Activated CD4-positive, alpha-beta T cell treated with anti-CD3 and anti-CD28 coated beads, Interleukin-2, amount 50 U/mL, for 48 hours (primary cell): Measurements from ENCODE around the gene TK1.
"Not testable (repeated sequence)": the region's sequence is repeated elsewhere in the genome, so short reads cannot be mapped to it uniquely, and the experiment has no call there.

Source experiments
- DNase-seq, 2 experiments: peaks; one replicate each; pipeline ENCODE4 v3.0.0-alpha.2; 2020

Gene TK1

DNA sequence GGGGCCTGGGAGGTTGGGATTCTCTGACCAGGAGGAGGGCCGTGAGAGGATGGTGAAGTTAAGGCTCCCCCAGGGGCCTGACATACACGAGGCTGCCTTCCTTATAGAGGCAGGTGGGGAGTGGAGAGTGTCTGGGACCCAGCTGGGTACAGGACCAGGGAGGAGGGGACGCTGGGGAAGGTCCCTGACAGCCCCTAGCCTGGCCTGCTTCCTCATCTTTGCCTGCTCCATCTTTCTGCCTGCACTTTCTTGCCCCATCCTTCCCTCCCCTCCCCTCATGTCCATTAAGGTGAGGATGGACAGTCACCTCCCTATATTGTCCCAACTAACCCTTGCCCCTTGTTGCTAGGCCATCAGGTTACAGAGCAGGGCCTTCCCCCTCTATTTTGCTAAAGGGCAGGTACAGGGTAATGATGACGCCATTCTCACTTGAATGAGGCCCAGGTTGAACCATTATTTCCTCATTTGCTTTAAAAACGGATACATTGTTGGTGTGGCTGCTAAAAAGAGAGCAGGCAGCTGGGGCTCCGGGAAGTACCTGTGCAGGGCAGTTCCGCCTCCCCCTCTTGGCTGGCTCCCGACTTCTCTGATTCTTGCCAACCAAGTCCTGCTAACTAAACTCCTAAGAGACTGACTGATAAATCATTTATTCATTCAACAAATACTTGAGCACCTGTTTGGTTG, 39.4 kb downstream of the TK1 start:
- no peak for DNase-seq

DNA sequence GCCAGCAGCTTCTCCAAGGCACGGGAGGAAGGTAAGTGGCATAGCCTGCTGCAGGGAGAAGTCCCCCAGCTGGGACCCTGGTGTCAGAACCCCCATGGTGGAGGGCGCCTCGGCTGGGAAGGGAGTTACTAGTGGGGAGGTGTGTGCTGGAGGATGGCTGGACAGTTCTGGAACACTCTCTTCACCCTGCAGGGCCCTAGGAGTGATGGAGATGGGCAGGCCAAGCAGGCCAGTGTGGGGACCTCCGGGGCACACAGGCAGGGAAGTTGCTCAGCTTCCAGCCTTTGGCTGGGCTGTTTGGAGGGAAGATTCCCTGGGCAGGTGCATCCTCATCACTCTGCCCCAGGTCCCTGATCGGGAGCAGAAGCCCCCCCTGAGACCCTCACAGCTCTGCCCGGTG, 40.0 kb downstream of the TK1 start:
- no peak for DNase-seq

DNA sequence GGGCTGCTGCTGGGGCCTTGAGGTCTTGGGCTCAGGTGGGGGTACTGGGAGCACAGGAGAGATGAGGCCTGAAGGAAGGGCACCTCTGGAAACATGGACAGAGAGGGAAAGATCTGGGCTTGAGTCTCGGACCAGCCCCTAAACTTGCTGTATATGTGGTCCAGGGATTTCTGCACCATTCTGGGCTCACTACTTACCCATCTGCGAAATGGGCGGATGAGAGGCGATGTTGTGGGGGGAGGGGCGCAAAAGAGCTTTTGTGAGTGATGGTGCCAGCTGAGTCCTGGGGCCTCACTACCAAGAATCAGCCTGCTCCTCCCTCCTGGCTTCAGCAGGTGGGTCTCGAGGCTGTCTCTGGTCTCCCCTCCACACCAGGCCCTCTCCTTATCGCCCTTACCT, 40.4 kb downstream of the TK1 start:
- no peak for DNase-seq

DNA sequence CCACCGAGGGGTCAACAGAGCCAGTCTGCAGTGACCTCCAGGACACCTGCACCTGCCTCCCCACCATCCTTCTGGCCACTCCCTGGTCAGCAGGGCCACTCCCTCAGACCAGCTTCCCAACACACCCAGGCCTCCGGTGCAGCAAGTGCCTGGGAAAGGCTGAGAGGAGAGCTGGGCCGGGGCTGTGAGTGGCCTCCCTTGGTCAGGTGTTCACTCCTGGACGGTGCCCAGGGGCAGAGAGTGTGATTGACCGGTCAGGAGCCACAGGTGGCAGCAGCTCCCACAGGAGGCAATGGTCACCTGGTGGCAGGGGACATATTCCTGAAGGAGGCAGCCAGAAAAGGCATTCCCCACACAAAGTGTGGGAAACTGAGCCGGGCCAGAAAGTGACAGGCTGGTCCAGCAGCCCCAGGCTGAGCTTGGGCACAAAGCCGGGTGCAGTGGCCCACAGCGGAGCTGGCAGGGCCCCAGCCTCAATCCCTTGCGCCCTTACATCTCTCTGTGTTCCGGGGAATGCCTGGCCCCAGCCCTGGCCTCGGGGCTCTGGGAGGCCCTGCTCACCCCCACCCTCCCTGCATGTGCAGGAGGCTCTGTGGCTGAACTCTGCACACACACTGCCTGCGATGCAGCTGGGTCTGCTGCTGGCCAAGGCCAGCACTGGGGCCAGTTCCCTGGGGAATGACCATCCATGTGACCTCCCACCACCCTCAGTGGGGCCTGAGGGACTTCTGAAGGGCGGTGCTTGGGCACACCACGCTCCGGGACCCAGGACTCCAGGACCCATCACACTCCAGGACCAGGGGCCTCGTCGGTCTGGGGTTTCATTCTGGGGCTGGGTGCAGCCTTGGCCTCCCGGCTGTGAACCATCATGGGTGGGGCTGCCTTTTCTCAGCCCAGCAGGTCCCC, 41.9 kb downstream of the TK1 start:
- no peak for DNase-seq

DNA sequence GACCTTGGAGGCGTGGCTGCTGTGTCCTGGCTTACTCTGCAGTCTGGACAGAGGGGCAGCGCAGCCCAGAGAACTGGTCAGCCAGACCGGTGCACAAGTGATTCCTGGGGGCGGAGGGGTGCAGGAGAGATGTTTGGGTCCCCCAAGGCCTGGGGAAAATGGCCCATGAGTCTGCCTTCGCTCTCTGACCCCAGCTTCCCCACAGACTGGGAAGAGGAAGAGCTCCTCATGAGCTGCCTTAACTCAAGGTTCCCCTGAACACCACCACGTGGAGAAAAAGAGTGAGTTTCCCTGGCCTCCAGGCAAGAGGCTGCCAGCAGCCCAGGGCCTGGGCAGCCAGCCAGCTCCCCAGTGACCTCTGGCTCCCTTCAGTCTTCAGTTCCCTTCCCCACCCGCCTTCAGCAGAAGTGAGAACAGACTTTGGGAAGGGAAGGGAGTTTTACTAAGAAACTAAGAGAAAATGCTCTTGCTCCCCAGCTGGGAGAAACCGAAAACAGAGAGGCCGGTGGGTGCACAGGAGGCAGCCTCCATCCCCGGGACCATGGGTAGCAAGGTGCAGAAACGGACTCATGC, 42.6 kb downstream of the TK1 start:
- DNase-seq = no peak

DNA sequence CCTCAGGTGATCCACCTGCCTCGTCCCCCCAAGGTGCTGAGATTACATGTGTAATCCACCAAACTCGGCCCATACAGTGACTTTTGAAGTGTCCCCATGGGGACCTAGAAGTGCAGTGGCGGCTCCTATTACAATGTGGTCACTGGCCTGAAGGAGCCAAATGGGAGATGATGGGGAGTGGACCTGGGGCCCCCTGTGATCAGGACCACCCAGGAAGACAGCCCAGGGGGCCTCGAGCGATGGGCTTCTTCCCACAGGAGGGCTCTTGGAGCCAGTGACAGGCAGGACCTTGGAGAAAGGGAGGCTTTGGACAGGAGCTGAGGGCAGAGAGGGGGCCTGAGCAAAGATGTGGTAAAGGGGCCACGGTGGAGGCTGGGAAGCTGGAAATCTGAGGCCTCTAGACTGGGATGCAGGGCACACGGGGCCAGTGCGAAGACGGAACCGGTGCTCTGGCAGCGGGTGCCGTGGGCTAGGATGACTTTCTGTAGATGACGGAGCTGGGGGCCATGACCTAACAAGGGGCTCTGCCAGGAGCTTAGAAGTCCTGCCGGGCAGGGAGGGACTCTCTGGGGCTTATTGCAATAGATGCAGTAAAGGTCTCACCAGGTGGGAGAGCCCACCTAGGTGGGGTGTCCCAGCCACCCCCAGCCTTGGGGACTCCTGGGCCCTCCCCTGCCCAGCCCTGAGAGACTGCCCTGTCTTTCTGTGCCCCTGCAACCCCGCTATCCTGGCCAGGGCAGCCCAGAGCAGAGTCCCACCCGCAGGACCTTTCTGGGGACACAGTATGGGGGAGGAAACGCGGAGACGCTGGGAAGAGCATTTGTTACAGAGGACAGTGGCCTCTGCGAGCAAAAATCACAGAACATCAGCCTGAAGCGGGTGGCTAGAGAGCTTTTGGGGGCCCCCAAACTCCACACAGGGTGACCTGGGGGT, 43.4 kb downstream of the TK1 start:
- no peak for DNase-seq

DNA sequence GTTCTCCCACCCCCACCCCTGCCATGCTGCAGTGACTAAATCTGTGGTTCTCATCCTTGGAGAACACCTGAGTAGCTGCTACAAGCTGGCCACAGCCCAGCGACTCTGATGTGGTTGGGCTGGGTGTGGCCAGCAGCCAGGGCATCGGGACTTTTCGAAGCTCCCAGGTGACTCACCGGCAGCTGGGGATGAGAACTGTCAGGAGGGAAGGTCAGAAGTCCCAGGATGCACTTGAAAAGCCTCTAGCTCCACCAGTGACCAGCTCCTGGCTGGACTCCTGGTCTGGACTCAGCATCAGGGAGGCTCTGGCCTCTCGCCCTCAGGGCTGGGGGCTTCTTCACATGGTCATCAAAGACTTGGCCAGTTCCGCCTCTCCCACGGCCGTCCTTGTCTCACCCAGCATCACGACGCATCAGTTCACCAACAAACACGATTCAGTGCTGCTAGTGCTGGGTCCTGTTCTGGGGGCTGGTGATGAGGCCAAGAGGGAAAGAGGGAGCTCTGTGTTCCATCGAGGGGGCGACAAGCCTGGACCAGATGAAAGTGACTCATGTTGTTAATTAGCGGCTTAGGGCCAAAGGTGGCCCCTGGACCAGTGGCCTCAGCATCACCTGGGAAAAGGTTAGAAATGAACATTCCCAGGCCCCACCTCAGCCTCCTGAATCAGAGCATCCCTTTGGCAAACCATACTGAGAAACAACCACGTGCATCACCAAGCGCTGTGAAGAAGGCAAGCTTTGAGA, 44.6 kb downstream of the TK1 start:
- peak in 1 of 2 experiments; percentile 39 for DNase-seq

DNA sequence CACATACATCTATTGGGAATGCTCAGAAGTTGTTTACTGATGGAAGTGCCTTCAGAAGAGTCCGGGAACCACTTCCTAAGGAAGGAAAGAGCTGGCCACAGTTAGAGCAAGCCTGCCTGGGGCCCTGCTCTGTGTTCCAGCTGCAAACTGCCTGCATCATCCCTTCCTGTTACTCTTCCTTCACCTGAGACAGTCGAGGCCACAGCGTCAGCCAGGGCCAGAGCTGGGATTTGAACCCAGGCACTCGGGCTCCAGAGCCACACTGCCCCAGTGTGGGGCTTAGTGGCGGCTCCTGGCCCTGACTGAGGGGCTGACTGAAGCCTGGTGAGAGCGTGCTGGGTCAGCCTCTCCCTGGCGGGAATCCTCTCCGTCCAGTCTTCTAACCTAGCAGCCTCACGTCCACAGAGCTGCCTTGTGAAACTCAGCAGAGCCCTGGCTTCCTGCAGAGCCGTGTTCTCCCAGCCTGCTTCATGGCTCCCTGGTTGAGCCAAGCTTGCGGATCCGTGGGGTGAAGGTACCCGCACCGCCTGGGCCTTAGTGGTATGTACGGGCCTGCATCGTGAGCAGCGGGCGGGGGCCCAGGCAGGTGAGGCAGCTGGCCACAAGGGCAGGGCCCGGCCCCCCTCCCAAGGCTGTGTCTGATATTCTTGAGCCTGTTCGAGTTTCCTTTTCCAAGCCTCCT, 45.3 kb downstream of the TK1 start:
- DNase-seq = no peak

DNA sequence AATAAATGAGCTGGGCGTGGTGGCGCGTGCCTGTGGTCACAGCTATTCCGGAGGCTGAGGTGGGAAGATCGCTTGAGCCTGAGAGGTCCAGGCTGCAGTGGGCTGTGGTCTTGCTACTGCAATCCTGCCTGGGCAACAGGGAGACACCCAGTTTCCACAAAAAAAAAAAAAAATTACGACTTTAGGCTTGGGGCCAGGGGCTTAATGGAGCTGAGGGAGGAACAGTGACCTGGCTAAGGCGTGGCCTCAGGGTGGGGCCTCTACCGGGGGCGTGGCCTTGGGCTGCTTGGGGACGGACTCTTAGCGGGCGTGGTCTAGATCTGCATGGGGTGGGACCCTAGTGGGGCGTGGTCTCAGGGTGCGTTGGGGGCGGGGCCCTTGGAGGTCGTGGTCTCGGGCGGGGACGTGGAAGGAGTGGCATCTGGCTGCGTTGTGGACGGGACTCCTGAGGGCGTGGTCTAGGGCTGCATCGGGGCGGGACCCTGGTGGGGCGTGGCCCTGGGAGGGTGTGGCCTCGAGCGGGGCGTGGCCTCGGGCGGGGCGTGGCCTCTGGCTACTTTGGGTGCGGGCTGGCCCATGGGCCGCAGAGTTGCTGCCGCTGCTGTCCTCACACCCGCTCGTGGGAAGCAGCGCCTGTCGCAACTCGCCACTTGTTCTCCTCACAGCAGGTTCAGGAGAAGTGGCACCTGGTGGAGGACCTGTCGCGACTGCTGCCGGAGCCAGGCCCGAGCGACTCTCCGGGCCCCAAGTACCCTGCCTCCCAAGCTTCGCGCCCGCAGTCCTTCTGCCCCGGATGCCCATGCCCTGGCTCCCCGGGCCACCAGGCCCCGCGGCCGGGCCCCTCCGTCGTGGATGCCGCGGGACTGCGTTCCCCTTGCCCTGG, 46.4 kb downstream of the TK1 start:
- peak; percentile 97 for DNase-seq

DNA sequence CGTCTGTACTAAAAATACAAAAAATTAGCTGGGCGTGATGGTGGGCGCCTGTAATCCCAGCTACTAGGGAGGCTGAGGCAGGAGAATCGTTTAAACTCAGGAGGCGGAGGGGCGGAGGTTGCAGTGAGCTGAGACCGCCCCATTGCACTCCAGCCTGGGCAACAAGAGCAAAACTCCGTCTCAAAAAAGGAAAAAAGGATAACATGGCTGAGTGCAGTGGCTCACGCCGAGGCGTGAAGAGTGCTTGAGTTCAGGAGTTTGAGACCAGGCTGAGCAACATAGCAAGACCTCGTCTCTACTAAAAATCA, 47.0 kb downstream of the TK1 start:
- not testable (repeated sequence) for DNase-seq

DNA sequence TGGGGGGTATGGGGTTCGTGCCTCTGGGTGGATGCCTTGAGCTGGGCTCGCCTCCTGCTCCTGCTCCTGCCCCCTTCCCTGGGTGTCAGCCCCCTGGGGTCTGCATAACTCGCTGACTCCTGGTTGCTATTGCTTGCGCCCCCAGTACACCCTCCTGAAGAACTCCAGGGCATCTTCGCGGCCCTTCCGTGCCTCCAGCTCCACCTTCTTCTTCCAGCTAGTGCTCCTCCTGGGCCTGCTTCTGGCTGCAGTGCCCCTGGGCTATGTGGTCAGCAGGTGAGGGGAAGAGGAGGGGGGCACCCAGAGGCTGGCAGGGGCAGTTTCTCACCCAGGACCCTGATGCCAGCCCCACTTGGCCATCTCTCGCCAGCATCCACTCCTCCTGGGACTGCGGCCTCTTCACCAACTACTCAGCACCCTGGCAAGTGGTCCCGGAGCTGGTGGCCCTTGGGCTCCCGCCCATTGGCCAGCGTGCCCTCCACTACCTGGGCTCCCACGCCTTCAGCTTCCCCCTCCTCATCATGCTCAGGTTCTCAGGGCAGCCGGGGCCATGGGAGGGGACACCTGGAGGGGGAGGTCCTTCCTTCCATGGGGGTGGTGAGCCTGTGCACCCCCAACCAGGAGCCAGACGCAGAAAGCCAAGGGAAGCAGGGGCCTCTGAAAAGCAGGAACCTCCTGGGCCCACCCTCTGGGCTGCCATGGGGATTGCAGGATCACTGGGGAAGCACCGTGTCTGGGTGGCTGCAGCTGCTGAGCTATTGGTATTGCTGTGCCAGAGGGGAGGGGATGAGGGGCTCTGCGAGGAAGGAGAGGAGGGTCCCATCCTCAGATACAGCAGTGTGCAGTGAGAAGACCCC, 48.4 kb downstream of the TK1 start:
- DNase-seq = no peak

DNA sequence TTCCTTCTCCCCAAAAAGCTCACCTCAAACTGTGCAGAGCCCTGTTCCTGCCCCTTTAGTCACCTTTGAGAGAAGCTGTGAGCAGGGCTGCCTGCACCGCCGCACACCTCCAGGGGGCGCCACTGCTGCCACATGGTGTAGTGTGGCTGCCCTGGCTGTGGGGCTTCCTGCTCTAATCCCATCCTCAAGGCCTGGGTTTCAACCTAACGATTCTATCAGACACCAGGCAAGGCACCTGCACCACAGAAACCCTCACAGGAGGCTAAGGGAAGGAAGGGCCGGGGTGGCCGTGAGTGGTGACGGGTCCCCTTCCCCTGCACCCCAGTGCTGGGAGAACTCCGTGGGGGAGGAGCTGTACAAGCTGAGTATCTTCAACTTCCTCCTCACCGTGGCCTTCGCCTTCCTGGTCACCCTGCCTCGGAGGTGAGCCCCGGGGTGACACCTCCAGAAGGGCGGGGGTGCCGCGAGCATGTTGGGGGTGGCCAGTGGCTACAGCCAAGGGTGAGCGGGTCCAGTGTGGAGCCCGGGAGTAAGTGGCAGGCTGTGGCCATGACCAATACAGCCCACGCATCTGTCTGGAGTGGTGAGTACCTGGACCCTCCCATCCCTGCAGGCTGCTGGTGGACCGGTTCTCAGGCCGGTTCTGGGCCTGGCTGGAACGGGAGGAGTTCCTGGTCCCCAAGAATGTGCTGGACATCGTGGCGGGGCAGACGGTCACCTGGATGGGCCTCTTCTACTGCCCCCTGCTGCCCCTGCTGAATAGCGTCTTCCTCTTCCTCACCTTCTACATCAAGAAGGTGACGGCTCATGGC, 49.3 kb downstream of the TK1 start:
- DNase-seq = peak; percentile 66 to 75

DNA sequence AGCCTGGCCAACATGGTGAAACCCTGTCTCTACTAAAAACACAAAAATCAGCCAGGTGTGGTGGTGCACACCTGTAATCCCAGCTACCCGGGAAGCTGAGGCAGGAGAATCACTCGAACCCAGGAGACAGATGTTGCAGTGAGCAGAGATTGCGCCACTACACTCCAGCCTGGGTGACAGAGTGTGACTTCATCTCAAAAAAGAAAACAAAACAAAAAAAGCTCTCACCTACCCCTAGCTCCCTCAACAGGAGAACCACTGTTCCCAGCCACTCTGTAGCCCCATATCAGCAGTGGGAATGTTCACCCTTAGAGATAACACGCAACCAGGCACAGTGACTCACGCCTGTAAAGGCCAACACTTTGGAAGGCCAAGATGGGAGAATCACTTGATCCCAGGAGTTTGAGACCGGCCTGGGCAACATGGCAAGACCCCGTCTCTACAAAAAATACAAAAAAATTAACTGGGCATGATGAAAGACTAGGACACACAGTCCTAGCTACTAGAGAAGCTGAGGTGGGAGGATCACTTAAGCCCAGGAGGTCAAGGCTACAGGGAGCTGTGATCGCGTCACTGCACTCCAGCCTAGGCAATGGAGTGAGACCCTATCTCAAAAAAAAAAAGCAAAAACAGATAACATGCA, 50.9 kb downstream of the TK1 start:
- no peak for DNase-seq

DNA sequence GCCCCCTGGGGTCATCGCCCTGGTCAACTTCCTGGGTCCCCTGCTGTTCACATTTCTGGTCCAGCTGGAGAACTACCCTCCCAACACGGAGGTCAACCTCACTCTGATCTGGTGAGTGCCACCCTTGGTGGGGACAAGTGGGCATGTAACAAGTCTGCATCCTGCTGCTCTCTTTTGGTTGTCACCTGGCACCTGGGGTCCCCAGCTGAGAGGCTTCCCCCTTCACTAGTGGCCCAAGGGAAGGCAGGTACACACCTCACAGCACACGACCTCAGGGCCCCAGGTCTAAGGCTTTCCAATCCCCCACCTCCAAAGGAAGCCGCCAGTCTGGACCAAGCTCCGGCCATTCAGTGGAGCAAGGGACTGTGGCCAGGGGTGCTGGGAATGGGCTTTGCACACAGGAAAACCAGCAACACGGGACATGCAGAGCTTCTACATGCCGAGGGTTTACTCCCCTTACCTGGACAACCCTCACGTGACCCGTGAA, 51.9 kb downstream of the TK1 start:
- no peak for DNase-seq

DNA sequence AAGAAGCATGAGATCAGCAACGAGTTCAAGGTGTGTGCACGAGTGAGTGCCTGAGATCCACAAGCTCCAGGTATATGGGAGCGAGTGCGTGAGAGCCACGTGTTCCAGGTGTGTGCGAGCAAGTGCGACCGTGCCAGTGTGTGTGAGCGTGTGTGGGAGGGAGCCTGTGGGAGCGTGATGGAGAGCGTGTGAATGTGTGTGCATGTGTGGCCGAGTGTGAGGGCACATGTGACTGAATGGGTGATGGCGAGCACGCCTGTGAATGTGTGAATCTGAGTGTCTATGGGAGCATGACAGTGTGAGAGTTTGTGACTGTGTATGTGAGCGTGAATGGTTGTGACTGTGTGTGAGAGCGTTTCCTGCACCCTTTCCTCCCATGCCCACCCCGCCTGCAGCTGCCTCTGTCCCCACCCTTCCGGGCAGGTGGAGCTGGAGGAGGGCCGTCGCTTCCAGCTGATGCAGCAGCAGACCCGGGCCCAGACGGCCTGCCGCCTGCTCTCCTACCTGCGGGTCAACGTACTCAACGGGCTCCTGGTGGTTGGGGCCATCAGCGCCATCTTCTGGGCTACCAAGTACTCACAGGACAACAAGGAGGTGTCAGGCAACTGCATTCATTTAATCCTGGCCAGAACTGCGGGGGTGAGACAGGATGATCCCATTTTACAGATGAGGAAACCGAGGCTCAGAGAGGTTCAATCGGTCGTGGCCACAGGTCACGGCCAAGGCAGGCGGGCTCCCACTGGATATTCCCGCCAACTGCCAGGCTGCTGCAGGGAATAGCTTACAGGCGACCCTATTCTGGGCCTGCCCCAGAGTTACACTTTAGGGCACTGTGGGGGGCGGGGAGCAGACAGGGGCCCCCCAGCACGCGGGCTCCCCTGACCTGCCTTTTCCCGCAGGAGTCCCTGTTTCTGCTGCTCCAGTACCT, 52.6 kb downstream of the TK1 start:
- DNase-seq = peak; percentile 74 to 82

DNA sequence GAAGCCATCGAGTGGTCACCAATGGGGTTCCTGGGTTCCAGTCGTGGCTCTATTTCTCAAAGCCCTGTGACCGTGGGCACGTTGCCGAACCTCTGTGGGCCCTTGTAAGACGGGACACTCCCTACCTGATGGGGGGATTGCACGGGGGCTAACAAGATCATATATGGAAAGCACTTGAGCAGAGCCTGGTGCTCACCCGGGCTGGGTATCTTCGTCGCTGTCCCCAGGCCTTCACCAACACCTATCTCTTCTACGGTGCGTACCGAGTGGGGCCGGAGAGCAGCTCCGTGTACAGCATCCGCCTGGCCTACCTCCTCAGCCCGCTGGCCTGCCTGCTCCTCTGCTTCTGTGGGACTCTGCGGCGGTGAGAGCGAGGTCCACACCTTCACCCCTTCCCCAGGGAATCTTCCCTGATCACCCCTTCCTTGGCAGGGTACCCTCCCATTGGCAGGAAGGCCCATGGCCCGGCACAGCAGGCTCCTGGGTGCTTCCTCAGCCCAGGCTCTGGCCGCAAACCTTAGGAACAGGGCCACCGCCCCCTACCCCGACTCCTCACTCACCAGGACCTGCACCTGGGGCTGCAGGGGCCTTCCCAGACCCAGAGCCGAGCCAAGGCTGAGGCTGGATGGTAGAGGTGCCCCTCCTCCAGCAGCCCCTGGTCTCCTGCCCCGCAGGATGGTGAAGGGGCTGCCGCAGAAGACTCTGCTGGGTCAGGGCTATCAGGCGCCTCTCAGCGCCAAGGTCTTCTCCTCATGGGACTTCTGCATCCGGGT, 53.5 kb downstream of the TK1 start:
- DNase-seq = no peak
